Neutrophil (primary cell): ENCODE measurements around the gene JARID2.
A peak's percentile ranks its signal among the peaks of the same experiment; 100 is the strongest.

Source experiments
- H3K27ac ChIP-seq: fragments of 200-600 bp; sonication (generic); 2 replicates; pipeline ENCODE4 v1.5.1; 2016; ENCODE audit warnings: mild to moderate bottlenecking, moderate library complexity
- H3K27me3 ChIP-seq: fragments of 200-600 bp; sonication (generic); 2 replicates; pipeline ENCODE4 v1.6.0; 2016; ENCODE audit warnings: mild to moderate bottlenecking
- H3K36me3 ChIP-seq: fragments of 200-600 bp; sonication (generic); 2 replicates; pipeline ENCODE4 v1.5.1; 2017
- H3K4me1 ChIP-seq, 2 experiments: fragments of 200-600 bp in 1 of 2; sonication (generic) in 1 of 2; 1 replicate in 1 of 2; 2 replicates in 1 of 2; pipeline versions ENCODE4 v1.5.1 to v1.6.1; 2013 to 2016; ENCODE audit warnings: low read depth in 1 of 2, low read length in 1 of 2, mild to moderate bottlenecking in 1 of 2, moderate library complexity in 1 of 2; ENCODE audit not compliant: control insufficient read depth in 1 of 2, insufficient read depth in 1 of 2
- H3K4me3 ChIP-seq, 2 experiments: fragments of 200-600 bp in 1 of 2; sonication (generic) in 1 of 2; 1 replicate in 1 of 2; 2 replicates in 1 of 2; pipeline ENCODE4 v1.5.1; 2013 to 2016; ENCODE audit warnings: low read depth in 1 of 2, low read length in 1 of 2, mild to moderate bottlenecking in 1 of 2, moderate library complexity in 1 of 2
- H3K9me3 ChIP-seq: fragments of 200-600 bp; sonication (generic); 2 replicates; pipeline ENCODE4 v1.5.1; 2016
- CTCF ChIP-seq: fragments of 200-600 bp; sonication (generic); IDR thresholded peaks from 2 replicates; pipeline ENCODE4 v1.5.1; 2016; ENCODE audit warnings: antibody characterized with exemption

JARID2 gene

GRCh38 chr6:15504040-15504495, 258.2 kb downstream of the JARID2 start:
- Histone ChIP-seq H3K36me3 (peaks cover 91% of the 10 kb centered on the region), H3K4me3 (no peak overlapping the region), H3K27ac (no peak overlapping the region), H3K9me3 (no peaks in the 10 kb centered on the region), H3K4me1 (peaks cover 13 to 14% of the 10 kb centered on the region in 2 experiments), H3K27me3 (no peaks in the 10 kb centered on the region)
- TF ChIP-seq CTCF = no peak

- H3K36me3 ChIP-seq = peaks cover 91% of the 10 kb centered on the region
- no peaks in the 10 kb centered on the region for H3K9me3 ChIP-seq
- H3K27me3 ChIP-seq = no peaks in the 10 kb centered on the region
- no peak overlapping the region for H3K4me3 ChIP-seq
- H3K4me1 ChIP-seq = peaks cover 14 to 15% of the 10 kb centered on the region in 2 experiments
- H3K27ac ChIP-seq = no peak overlapping the region
- TF ChIP-seq CTCF = no peak
Observed at GRCh38 chr6:15504581-15505350, 258.9 kb downstream of the JARID2 start.

GRCh38 chr6:15505463-15505918, 259.6 kb downstream of the JARID2 start:
- no peak overlapping the region for H3K4me3 ChIP-seq
- peaks cover 91% of the 10 kb centered on the region for H3K36me3 ChIP-seq
- H3K4me1 ChIP-seq = peaks cover 14 to 15% of the 10 kb centered on the region in 2 experiments
- TF ChIP-seq CTCF = no peak
- peak overlapping the region; percentile 8 for H3K27ac ChIP-seq
- no peaks in the 10 kb centered on the region for H3K27me3 ChIP-seq
- no peaks in the 10 kb centered on the region for H3K9me3 ChIP-seq

GRCh38 chr6:15506066-15506465, 260.2 kb downstream of the JARID2 start:
- H3K27ac ChIP-seq = peak overlapping the region; percentile 8
- H3K27me3 ChIP-seq = no peaks in the 10 kb centered on the region
- no peak for TF ChIP-seq CTCF
- no peaks in the 10 kb centered on the region for H3K9me3 ChIP-seq
- peaks cover 14 to 15% of the 10 kb centered on the region in 2 experiments for H3K4me1 ChIP-seq
- H3K36me3 ChIP-seq = peaks cover 91% of the 10 kb centered on the region
- no peak overlapping the region for H3K4me3 ChIP-seq

GRCh38 chr6:15507221-15507620, 261.4 kb downstream of the JARID2 start:
- no peak for TF ChIP-seq CTCF
- Histone ChIP-seq H3K9me3 (no peaks in the 10 kb centered on the region), H3K4me3 (no peak overlapping the region), H3K27ac (peak overlapping the region; percentile 91), H3K27me3 (no peaks in the 10 kb centered on the region), H3K4me1 (peaks cover 14 to 15% of the 10 kb centered on the region in 2 experiments), H3K36me3 (peaks cover 91% of the 10 kb centered on the region)
